ENCODE results near the gene CCDC141.

- TF ChIP-seq CTCF (IDR thresholded peaks at IDR 0.05), result no peak
- TF ChIP-seq ZFX (IDR thresholded peaks at IDR 0.05; ENCODE audit: borderline replicate concordance), result no peak
These were observed 32.8 kb upstream of the CCDC141 start for GRCh38 chr2:179082697-179083096.
